Caki2 (cell line): Measurements from ENCODE around the gene CHERP. TPM values are rescaled to one million over a fixed set of nuclear protein-coding genes. Genes with fewer than 3 reads are reported as not detected.

Source experiments
- DNase-seq: peaks from one replicate; pipeline ENCODE4 v3.0.0-alpha.2; 2015; ENCODE audit warnings: low read depth
- in situ Hi-C: cut with HindIII; loops from 2 replicates; pipeline ENCODE4 v1.10.0; 2016; ENCODE audit warnings: low sequenced_read_pairs, low pct_unique_long_range_greater_than_20kb, mixed read lengths
- total RNA-seq: library from RNA; depleted of rRNA; stranded (reverse); fragments of >200 nt; shearing (Covaris generic); gene quantifications from 2 replicates; pipeline ENCODE4 v1.2.3, GENCODE V29; 2014; ENCODE audit warnings: low replicate concordance

The CHERP gene
- total RNA-seq, 1 experiment from 2014 or later, result 2.6 TPM

DNA sequence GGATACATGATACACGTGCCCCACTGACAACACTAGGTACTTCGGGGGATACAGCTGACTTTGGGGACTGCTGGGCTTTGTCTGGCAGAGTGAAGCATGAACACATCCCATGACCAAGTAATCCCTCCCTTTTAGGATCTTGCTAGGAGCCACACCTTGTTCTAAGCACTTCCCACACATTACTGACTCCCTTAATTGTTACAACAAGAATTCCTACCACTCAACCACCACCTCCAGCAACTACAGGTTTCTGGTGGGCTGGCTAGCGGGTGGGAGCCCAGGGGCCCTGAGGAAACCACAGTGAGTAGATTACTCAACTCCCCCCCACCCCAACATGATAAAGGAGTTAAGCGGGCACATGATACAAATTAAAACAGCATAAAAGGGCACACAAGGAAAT, 37.1 kb upstream of the CHERP start:
- in situ Hi-C loops, result no loop called here
- DNase-seq, result no peak

DNA sequence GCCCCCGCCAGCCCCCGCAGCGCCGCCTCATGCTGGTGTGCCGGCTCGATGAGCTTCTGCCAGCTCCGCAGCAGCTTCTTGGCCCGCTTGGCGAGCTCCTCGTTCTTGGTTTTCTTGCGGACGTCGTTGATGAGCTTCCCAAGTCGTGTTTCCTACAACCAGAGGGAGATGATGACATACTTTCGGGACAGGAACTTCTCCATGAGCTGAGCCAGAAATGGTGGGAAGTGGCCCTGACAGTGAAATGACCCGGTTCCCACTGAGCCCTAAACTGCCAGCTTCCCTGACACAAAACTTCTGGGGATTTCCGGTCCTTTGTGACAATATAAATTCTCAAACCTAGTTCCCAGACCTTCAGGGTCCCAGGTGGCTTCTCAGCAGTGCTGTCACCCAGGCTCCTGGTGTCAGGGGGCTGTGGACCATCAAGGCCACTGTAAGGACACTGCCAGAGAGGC, 35.3 kb upstream of the CHERP start:
- in situ Hi-C loops, result no loop called here
- no peak for DNase-seq

DNA sequence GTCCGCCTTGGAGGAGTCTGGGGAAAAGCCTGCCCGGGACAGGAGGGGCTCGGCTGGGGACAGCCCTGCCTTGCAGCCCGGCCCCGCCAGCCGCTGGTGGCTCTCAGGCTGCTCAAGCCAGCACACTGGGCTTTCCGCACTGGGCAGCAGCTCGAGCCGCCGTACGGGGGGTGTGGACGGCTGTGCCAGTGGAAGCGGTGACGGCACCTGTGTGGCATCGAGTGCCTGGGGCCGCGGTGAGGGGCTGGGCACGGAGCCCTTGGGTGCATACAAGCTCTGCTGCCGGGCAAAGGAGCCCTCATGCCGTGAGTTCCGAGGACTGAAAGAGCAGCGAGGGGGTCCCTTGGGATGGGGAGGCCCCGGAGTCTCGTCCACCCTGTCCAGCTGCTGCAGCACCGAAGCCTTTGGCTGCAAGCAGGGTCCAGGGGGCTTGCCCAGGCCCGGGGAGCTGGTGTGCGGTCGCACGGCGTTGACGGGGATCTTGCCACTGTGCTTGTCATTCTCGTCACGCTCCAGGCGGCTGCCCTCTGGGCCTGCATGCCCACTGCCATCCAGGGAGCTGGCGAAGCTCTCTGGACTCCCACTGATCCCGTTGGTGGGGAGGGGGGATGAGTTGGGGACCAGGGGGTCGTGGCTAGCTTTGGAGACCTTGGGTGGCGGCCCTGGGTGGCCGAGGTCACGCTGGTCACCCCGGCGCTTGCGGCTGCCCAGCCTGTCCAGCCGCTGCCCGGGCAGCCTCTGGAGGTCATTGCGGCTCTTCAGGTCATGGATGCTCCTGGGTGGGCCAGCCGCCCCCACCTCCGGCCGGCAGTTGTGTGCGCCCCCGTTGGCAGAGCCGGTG, 34.7 kb upstream of the CHERP start:
- in situ Hi-C loops, result no loop called here

DNA sequence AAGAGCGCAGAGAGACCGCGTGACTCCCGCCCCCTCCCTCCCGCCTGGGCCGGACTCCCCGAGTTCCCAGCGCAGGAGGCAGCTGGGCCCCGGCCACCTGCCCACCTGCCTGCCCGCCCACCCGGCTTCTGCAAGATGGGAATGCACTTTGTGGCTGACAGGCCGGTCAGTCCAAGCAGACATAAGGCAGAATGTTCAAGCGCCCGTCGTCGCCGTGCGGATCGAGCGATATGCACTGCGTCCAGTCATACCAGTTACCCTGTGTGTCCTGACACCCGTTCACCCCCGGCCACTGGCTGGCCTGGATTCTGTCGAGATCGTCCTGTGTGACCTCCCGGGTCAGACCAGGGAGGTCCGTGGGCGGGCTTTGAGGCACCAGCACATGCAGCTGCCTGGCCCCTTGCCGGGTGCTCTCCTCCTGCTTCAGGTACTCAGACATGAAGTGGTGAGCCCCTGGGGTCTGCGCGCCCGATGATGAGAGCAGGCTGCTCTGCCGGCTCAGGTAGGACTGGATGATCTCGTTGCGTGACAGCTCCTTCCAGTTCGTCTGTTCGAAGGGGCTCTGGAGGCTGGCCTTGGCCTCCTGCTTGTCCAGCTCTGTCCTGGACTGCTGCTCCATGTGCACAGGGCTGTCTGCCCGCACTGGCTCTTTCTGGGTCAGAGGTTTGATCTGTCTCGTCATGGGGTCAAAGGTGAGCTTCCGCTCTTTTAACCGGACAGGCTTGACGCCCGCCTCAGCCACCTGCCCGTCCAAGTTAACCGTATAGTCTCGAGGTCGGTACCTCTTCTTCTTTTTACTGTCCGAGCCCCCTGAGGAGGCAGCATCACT, 33.8 kb upstream of the CHERP start:
- in situ Hi-C loops, result no loop called here
- no peak for DNase-seq

More for the DNA sequence above, 34.7 kb upstream of the CHERP start:
- DNase-seq, result no peak

DNA sequence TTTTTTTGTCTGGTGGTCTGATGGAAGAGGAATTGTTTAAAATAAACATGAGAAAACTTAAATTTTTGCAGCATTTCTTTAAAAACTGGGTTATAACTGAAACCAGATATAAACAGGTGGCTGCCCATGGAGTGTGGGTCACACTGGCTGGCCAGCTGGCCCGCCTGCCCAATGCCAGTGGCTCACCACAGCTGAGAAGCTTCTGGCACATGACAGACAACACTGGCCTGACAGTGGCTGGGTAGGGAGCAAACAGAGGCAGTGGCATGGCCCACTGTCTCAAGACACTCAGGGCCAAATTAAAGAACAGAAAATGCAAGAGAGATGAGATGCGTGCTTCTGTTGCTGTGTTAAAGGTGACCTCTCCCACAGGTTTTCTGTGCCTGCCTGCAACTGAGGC, 33.0 kb upstream of the CHERP start:
- DNase-seq, result no peak
- in situ Hi-C loops, result no loop called here

DNA sequence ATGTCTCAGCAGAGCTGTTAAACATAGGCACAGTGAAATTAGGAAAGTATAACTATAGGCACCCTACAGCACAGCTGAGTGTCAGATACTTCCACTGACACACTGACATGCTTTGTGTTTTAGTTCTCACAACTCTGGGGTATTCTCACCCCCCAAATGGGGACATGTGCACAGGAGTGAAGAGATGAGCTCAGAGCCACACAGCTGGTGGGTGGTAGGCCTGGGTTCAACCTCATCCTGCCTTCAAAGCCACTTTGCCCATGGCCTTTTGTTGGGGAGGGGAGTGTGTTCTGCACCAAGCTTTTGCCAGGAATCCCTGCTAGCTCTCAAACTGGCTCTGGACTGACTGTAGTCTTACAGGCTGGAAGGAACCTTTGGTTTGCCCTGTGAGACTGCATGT, 31.7 kb upstream of the CHERP start:
- in situ Hi-C loops, result no loop called here
- DNase-seq, result no peak

DNA sequence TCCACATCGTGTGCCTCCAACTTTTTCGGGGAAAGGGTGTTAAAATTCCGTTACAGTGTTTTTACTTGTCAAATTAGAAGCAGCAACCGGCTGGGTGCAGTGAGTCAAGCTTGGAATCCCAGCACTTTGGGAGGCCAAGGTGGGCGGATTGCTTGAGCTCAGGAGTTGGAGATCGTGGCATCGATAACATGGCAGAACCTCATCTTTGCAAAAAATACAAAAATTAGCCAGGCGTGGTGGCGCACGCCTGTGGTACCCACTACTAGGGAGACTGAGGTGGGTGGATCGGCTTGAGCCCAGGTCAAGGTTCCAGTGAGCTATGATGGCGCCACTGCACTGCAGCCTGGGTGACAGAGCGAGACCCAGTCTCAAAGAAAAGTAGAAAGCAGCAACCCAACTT, 31.1 kb upstream of the CHERP start:
- no peak for DNase-seq
- in situ Hi-C loops, result no loop called here

DNA sequence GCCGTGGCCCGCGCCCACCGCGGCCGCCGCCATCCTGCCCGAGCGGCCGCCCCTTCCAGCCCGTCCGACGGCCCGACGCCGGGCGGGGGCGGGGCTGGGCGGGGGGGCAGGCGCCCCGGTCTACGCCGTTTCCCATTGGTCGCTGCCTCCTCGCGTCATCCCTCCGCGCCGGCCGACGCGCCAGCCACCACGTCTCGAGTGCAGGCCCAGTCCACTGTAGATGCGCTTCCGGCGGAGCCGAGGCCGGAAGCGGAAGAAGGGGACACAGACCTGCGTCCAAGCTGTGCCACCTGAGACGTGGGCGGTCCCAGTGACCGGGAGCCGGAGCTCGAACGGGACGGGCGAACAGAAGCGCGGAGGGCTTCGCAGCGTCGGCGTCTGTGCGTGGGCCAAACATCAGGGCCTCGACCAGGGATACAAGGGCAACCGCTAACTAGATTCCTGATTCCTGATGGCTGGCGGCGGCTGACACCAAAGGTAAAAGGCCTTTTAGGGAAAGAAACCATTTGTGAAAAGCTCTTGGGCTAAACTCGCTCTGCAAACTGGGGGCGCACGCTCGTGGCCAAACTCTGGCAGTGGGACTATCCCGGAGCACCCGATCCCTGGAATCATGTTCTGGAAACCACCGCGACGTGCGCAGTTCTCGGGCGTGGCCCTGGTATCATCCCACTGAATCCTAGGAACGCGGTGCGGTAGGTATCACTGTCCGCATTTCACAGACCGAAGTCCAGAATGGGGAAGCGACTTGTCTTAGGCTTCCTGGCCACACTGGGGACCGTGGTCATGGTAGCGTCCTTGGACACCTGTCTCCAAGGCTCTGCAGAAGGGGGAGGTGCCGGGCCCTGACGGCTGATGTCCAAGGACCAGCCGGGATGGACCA, 30.3 kb upstream of the CHERP start, which contains the start of gene SLC35E1:
Gene SLC35E1, minus strand, starts transcription at position 84 of the 880 bp plus-strand sequence. Its CDS starts 51 bp downstream, at position 33.
- in situ Hi-C loops, result no loop called here
- peak; percentile 94 for DNase-seq

DNA sequence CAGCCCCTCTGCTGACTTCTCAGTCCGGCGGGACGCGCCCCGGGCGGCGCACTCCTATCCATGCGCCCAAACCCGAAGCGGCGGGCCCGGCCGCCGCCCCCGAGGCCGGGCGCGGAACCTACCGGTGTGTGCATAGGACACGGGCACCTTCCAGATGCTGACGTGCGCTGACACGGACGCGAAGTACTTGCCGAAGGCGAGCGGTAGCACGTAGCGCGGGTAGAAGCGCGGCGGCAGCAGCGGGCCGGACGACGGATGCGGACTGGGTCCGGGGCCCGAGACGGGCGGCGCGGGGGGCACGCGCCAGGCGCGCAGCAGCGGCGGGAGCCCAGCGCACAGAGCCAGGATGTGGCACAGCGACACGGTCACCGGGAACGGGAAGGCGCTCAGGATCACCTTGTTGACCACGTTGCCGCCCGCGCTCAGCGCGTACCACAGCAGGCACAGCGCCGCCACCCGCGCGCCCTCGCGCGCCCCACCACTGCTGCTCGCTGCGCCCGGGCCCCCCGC, 29.6 kb upstream of the CHERP start:
- peak; percentile 43 for DNase-seq
- in situ Hi-C loops, result no loop called here

DNA sequence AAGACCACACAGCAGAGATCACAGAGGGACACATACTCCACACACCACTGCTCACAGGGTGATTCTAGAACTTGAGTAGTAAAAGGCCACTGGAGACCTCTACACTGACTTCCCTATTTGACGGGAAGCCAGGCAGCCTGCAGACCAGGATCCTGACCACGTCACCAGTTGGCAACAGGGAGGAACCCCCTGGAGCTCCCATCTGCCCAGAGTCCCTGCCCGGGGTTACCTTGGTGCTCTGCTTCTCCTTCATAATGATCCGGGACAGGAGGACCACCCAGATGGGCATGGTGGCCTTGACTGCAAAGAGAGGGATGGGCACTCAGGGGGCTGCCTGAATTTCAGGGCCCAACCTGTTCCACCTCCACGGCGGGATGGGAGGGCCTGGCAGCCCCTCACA, 29.0 kb upstream of the CHERP start:
- in situ Hi-C loops, result no loop called here
- no peak for DNase-seq

DNA sequence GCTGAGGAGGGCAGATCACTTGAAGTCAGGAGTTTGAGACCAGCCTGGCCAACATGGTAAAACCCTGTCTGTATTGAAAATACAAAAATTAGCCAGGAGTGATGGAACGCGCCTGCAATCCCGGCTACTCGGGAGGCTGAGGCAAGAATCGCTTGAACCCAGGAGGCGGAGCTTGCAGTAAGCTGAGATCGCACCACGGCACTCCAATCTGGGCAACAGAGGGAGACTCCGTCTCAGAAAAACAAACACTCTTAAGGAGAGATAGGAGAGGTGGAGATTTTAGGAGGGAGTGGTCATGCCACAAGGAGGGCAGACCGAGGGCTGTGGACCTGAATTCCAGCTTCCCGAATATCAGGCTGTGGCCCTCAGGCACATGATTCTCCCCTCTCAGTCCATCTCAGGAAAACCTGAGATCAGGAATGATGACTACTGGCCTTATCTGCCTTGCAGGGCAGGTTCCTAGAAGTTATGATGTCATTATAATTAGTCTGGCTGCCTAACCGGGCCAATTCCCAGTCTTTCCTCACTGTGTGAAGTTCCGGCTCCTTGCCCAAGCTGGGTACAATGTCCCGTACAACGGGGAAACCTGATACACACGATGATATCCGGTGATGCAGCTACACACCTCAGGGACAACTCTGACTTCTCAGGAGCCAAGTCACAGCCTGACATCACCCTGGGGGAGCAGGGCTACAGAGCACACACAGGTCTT, 27.5 kb upstream of the CHERP start:
- DNase-seq, result no peak
- in situ Hi-C loops, result no loop called here

DNA sequence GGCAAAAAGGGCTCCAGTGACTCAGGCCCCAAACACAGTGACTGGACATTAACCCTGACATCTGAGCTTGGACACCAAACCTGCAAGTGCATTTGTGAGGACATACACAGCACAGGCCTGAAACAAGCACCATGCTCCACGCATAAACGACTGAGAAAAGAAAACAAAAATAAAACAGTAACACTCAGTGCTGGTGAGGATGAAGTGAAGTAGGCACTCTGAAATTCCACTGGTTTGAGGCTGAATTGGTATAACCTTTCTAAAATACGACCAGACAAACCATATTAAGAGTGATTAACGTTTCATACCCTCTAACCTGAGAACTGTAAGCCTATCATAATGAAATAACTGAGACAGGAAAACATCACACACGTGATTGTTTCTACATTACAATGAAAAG, 24.5 kb upstream of the CHERP start:
- DNase-seq, result no peak
- in situ Hi-C loops, result no loop called here

DNA sequence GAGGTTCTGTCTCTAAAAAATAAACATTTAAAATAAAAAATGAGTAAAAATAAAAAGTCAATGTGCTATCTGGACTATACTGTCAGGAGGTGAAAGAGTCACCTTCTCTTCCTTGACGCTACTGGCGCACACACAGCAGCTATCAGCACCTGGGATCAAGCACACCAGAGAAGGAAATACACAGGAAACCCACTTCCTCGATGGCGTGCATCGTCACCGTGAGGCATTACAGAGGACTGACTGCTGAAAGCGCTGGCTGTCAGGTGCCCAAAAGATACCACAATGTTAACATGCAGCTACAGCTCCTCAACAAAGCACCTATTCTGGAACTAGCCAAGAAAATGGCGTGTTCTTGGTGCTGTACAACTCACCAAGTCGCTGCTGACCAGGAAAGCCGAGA, 23.9 kb upstream of the CHERP start:
- DNase-seq, result no peak
- in situ Hi-C loops, result no loop called here

DNA sequence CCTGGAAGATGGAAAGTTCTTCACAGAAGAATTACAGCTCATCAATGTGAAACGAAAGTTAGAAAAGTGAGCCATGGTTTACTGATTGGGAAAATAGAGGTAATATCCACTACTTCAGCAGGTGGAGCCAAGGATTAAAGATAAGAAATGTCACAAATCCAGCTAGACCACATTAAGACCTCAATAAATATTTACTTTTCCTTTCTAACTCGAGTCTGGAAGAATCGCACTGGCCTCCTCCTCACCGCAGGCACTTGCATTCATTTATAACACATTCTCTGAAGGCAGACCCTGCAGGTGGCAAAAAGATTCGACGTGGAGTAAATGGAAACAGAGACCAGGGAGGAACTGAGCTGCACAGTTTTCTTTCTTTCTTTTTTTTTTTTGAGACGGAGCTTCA, 22.6 kb upstream of the CHERP start:
- in situ Hi-C loops, result no loop called here
- DNase-seq, result no peak

DNA sequence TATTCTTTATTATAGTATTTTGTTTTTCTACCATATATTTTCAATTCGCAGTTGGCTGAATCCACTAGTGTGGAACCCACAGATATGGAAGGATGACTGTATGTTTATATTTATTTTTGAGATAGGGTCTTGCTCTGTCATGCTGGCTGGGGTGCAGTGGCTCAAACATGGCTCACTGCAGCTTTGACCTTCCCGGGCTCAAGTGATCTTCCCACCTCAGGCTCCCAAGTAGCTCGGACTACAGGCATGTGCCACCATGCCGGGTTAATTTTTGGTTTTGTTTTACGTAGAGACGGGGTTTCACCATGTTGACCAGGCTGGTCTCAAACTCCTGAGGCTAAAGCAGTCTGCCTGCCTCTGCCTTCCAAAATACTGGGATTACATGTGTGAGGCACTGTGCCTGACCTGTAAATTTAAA, 20.4 kb upstream of the CHERP start:
- in situ Hi-C loops, result no loop called here

DNA sequence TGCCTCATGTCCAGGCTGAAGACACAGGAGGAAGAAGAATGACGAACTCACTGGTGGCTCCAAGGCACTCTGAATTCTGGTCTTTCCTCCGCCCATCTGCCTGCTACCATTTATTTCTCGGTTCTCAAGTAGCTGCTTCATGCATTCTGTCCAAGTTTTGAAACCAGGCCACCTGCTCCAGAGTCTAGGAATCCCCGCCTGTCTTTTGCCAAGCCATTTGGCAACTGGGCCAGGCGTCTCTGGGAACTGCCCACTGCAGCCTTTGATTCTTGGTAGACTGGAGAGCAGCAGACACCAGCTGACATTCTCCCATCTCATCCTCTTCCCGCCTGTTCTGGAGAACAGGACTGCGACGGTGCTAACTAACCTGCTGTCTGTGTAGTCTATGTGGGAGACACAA, 19.1 kb upstream of the CHERP start:
- in situ Hi-C loops, result no loop called here

More for the DNA sequence above, 20.4 kb upstream of the CHERP start:
- DNase-seq, result no peak

DNA sequence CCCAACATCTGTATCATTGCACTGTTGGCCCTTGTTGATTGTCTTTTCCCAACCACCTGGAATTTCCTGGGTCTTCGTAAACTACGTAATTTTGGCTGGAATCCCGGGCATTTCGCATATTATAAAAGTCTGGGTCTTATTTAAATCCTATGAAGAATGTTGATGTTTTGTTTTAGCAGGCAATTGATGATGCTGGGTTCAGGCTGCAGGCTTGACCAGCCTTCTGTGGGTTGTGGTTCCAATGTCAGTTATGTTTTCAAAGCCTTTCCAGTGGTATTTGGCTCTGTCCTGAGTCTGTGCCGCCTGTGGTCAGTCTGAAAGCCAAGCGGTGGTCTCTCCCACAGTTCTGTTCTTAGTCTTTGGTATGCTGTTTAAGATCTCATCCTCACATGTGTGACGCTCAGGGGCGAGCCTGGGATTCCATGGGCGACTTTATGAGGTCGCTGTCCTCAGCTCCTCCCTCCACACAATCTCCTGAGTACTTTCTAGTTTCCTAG, 17.6 kb upstream of the CHERP start:
- in situ Hi-C loops, result no loop called here
- DNase-seq, result no peak

More for the DNA sequence above, 19.1 kb upstream of the CHERP start:
- no peak for DNase-seq
